T-helper 1 cell treated with Interleukin-12 subunit alpha and Interleukin-12 subunit beta and Interleukin-4 antibody, amounts not matched to agents 30 ng/mL and 1 ng/mL, for 36 hours (primary cell): ENCODE measurements around the gene CBLB. TPM values are rescaled to one million over a fixed set of nuclear protein-coding genes. Genes with fewer than 3 reads are reported as not detected.

Experiments used
- intact Hi-C: fragments of 100-400 bp; cut with micrococcal nuclease; formaldehyde crosslinking; loops from one replicate; pipeline ENCODE4 v1.15.1; 2024
- total RNA-seq: library from RNA; stranded (reverse); gene quantifications from 2 replicates; pipeline ENCODE4 v1.2.3, GENCODE V29; 2022

Gene CBLB
- total RNA-seq, 1 donor from 2014 or later: 122 TPM

- intact Hi-C loops: loop anchor here (1.0 kb wide), 1 partner anchor 8 kb away; the partner anchor contains the start of gene CBLB
These were observed 8.0 kb upstream of the CBLB start for GRCh38 chr3:105876780-105877327.

GRCh38 chr3:105869861-105870755 is 1.3 kb upstream of the CBLB start:
- intact Hi-C loops: loop anchor here (1.0 to 10.0 kb wide), 12 partner anchors 7 to 739 kb away; no protein-coding TSS in a partner anchor

GRCh38 chr3:105869531-105869833 is 670 bp upstream of the CBLB start:
- intact Hi-C loops: loop anchor here (1.0 to 10.0 kb wide), 12 partner anchors 8 to 740 kb away; no protein-coding TSS in a partner anchor

- intact Hi-C loops: loop anchor here (2.0 to 10.0 kb wide), 4 partner anchors 49 to 436 kb away; no protein-coding TSS in a partner anchor
These were observed 426 bp downstream of the CBLB start for GRCh38 chr3:105868431-105868741.

GRCh38 chr3:105867712-105868430 is 941 bp downstream of the CBLB start:
- intact Hi-C loops: loop anchor here (1.0 to 10.0 kb wide), 8 partner anchors 32 to 465 kb away; no protein-coding TSS in a partner anchor

- intact Hi-C loops: loop anchor here (1.0 to 10.0 kb wide), 6 partner anchors 31 to 466 kb away; no protein-coding TSS in a partner anchor
These were observed 1.9 kb downstream of the CBLB start for GRCh38 chr3:105866656-105867653.

- intact Hi-C loops: loop anchor here (2.0 to 10.0 kb wide), 3 partner anchors 51 to 467 kb away; no protein-coding TSS in a partner anchor
These were observed 2.9 kb downstream of the CBLB start for GRCh38 chr3:105865867-105866350.

- intact Hi-C loops: loop anchor here (5.0 to 10.0 kb wide), 2 partner anchors 52 to 440 kb away; no protein-coding TSS in a partner anchor
These were observed 3.7 kb downstream of the CBLB start for GRCh38 chr3:105865016-105865623.

GRCh38 chr3:105864212-105864611 is 4.6 kb downstream of the CBLB start:
- intact Hi-C loops: loop anchor here (10.0 kb wide), 1 partner anchor 441 kb away; no protein-coding TSS in a partner anchor

- intact Hi-C loops: loop anchor here (10.0 kb wide), 1 partner anchor 441 kb away; no protein-coding TSS in a partner anchor
These were observed 5.2 kb downstream of the CBLB start for GRCh38 chr3:105863608-105864007.

- intact Hi-C loops: loop anchor here (1.0 to 10.0 kb wide), 2 partner anchors 15 to 443 kb away; no protein-coding TSS in a partner anchor
These were observed 6.6 kb downstream of the CBLB start for GRCh38 chr3:105862217-105862616.

GRCh38 chr3:105860641-105861040 is 8.2 kb downstream of the CBLB start:
- intact Hi-C loops: loop anchor here (10.0 kb wide), 1 partner anchor 444 kb away; no protein-coding TSS in a partner anchor

GRCh38 chr3:105858017-105858416 is 10.8 kb downstream of the CBLB start:
- intact Hi-C loops: no loop called here

GRCh38 chr3:105857601-105858000 is 11.2 kb downstream of the CBLB start:
- intact Hi-C loops: no loop called here

GRCh38 chr3:105856605-105857004 is 12.2 kb downstream of the CBLB start:
- intact Hi-C loops: no loop called here

- intact Hi-C loops: no loop called here
These were observed 14.9 kb downstream of the CBLB start for GRCh38 chr3:105853801-105854432.

GRCh38 chr3:105851582-105851981 is 17.2 kb downstream of the CBLB start:
- intact Hi-C loops: no loop called here

- intact Hi-C loops: no loop called here
These were observed 17.6 kb downstream of the CBLB start for GRCh38 chr3:105851176-105851575.

- intact Hi-C loops: no loop called here
These were observed 18.2 kb downstream of the CBLB start for GRCh38 chr3:105850593-105850992.
